ENCODE measurements around the gene ZDBF2.
"Not testable (repeated sequence)": the region's sequence is repeated elsewhere in the genome, so short reads cannot be mapped to it uniquely, and the experiment has no call there.

Gene ZDBF2

DNA sequence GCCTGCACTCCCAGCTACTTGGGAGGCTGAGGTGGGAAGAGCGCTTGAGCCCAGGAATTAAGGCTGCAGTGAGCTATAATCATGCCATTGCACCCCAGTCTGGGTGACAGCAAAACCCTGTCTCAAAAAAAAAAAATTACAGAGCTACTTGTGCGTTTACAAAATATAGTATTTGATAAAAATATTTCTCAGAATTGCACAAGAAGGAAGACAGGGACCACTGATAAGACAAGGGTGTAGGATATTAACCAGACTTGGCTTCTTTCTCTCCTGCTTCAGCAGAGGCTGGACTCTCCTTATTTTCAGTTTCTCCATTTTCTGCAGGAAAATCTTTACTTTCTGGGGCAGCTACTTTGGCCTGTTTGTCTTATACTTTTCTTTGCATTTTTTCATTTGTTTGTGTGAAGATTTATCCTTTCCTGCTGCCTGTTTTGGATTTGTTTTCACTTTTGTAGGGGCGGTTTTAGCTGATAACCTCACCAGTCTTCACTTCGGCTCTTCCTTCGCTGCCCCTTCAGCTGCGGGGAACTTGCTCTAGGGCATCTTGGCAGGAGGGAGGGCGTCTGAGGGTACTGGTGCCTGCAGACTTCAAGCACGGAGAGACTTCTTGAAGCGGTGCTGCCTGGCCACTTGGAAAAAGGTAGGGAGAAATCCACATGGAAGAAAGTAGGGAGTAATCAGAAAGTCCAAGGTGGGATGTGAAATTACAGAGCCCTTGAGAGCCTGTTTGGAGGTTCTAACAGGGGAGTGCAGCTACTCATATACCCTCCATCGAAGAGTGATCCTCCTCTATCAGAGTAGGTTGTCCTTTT lies 14.9 kb upstream of the ZDBF2 start:
- no peak for DNase-seq (ENCODE audit: low read depth, low spot score)

GRCh38 chr2:206260188-206261012 lies 14.1 kb upstream of the ZDBF2 start:
- DNase-seq (ENCODE audit: low read depth, low spot score) = no peak

DNA sequence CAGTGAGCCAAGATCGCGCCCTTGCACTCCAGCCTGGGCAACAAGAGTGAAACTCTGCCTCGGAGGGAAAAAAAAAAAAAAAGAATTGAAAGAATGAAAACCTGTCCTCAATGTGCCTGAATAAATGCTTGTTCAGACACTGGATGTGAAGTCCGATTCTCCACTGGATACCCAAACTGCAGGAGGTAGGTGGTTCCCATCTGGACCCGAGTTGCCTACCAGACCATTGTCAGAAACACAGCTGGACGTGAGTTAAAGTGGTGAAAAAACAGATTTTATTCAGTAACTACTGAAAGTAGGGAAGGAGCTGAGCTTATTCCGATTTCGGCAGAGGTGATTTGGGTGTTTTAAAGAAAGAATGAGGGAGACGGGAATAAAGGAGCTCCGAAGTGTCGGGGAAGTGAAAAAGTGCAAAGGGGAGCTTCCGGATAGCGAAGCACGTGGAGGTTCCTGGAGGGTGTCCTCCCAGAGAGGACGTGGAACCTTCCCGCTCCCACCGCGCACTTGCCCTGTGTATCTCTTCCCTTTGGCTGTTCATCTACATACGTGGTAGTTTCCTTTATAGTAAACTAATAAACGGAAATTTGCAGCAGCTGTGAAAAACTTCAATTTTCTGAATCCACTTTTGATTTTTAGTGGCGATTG lies 10.4 kb upstream of the ZDBF2 start:
- no peak for DNase-seq (ENCODE audit: low read depth, low spot score)

GRCh38 chr2:206266130-206267125 lies 8.0 kb upstream of the ZDBF2 start:
- no peak for DNase-seq (ENCODE audit: low read depth, low spot score)

DNA sequence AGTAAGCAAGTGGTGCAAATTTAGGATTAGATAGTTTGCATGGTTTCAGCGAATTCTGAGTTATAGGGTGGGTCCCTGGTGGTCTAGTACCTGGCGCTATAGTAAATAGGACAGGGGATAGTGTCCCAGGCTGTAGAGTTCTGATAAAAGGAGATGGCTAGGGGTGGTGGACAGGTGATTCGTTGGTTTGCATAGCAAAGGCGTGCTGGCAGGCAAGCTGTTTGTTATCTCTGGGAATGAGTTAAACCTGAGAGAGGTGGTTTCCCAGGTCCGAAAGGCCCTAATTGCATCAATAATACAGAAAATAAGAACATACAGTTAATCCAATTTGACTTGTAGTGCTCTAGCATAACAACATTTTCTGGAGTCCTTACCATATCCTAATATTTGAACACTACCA lies 6.9 kb upstream of the ZDBF2 start:
- DNase-seq (ENCODE audit: low read depth, low spot score) = no peak

- DNase-seq (ENCODE audit: low read depth, low spot score) = no peak
These were observed 3.4 kb upstream of the ZDBF2 start for GRCh38 chr2:206271065-206271464.

- no peak for DNase-seq (ENCODE audit: low read depth, low spot score)
These were observed 558 bp upstream of the ZDBF2 start for GRCh38 chr2:206273905-206274304.

- DNase-seq (ENCODE audit: low read depth, low spot score) = no peak
These were observed 1.0 kb downstream of the ZDBF2 start for GRCh38 chr2:206275312-206276055.

GRCh38 chr2:206276169-206276942 lies 1.9 kb downstream of the ZDBF2 start:
- no peak for DNase-seq (ENCODE audit: low read depth, low spot score)

DNA sequence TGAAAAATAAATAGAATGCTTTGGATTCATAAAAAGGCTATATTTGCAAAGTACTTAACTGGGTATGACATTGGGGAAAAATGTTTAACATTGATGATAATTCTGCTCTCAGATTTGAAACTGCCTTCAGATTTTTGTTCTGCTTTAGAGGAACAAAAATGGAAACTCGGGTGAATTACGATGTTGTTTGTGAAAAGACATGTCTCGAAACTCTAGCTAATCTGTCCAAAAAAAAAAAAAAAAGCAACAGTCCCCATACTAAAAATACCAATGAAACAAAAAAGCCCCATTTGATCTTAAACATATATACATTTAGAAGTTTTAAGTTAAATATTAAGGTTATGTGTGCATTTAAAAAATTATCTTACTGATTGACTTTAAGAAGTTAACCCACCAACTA lies 3.0 kb downstream of the ZDBF2 start:
- no peak for DNase-seq (ENCODE audit: low read depth, low spot score)

GRCh38 chr2:206282746-206283145 lies 8.3 kb downstream of the ZDBF2 start:
- no peak for DNase-seq (ENCODE audit: low read depth, low spot score)

GRCh38 chr2:206287197-206287596 lies 12.7 kb downstream of the ZDBF2 start:
- DNase-seq (ENCODE audit: low read depth, low spot score) = no peak

- DNase-seq (ENCODE audit: low read depth, low spot score) = no peak
These were observed 14.9 kb downstream of the ZDBF2 start for GRCh38 chr2:206289391-206289790.

GRCh38 chr2:206296128-206296527 lies 21.7 kb downstream of the ZDBF2 start:
- DNase-seq (ENCODE audit: low read depth, low spot score) = no peak

GRCh38 chr2:206299608-206300007 lies 25.1 kb downstream of the ZDBF2 start:
- not testable (repeated sequence) for DNase-seq (ENCODE audit: low read depth, low spot score)

DNA sequence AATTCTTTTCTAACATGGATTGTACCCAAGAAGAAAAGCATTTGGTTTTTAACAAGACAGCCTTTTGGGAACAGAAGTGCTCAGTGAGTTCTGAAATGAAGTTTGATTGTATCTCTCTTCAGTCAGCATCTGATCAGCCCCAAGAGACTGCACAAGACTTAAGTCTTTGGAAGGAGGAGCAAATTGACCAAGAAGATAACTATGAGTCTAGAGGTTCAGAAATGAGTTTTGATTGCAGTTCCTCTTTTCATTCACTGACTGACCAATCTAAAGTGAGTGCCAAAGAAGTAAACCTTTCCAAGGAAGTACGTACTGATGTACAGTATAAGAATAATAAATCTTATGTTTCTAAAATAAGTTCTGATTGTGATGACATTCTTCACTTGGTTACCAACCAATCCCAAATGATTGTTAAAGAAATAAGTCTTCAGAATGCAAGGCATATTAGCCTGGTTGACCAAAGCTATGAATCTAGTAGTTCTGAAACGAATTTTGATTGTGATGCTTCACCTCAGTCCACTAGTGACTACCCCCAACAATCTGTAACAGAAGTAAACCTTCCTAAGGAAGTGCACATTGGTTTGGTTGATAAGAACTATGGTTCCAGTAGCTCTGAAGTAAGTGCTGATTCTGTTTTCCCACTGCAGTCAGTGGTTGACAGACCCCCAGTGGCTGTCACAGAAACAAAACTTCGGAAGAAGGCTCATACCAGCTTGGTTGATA lies 31.2 kb downstream of the ZDBF2 start:
- no peak for DNase-seq (ENCODE audit: low read depth, low spot score)

DNA sequence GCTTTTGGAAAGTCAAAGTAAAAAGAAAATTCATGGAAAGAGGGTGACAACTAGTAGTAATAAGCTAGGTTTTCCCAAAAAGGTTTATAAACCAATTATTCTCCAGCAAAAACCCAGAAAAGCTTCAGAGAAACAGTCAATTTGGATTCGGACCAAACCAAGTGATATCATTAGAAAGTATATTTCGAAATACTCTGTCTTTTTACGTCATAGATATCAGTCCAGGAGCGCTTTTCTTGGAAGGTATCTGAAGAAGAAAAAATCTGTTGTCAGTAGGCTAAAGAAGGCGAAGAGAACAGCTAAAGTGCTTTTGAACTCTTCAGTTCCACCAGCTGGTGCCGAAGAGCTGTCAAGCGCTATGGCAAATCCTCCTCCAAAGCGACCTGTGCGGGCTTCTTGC lies 36.6 kb downstream of the ZDBF2 start:
- DNase-seq (ENCODE audit: low read depth, low spot score) = no peak

GRCh38 chr2:206316141-206316540 lies 41.7 kb downstream of the ZDBF2 start:
- no peak for DNase-seq (ENCODE audit: low read depth, low spot score)

GRCh38 chr2:206323033-206323432 lies 48.6 kb downstream of the ZDBF2 start:
- no peak for DNase-seq (ENCODE audit: low read depth, low spot score)
